AML-193 (cell line): ENCODE data around the gene CHST4.
A peak's percentile ranks its signal among the peaks of the same experiment; 100 is the strongest.
"Not testable (repeated sequence)": the region's sequence is repeated elsewhere in the genome, so short reads cannot be mapped to it uniquely, and the experiment has no call there.

Experiments used
- DNase-seq, 2 experiments: peaks; one replicate each; lab custom pipeline; 2025; lab: John Stamatoyannopoulos, UW

The CHST4 gene

DNA sequence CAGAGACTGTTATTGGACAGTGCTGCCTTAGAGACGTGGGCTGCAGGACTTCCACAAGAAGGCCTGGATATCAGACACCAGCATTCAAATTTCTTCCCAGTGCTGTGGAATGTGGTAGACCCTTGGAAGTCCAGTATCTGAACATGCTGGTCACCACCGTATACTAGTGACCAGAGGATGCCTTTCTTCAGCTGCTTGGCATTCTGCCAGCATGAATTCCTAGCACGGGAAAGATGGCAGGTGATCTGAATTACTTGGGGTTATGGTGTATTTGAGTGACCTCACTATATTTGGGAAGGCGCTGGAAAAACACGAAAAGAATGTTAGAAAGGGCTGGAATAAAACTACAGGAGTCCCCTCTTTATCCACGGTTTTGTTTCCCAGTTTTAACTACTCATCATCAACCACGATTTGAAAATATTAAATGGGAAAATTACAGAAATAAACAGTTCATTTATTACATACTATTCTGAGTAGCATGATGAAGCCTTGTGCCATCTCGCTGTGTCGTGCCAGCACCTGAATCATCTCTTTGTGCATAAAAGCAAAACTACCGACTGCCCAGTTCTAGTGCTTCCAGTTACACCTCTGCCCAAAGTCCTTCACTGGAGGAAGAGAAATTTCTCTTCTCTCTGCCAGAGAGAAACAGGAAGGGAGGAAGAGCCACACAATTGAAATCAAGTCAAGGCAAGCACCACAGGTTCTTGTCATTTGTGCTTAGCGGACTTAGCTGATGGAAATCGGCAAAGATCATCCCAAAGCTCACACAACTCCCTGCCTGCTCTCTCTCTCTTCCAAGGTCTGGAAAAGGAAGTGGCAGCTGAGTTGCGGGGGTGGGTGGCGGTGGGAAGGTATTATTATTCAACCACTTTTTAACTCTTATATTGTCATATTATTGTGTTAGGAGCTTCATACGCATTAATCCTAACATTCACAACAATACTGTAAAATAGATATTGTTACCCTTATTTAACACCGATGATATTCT, 1.4 kb upstream of the CHST4 start:
- no peak for DNase-seq

DNA sequence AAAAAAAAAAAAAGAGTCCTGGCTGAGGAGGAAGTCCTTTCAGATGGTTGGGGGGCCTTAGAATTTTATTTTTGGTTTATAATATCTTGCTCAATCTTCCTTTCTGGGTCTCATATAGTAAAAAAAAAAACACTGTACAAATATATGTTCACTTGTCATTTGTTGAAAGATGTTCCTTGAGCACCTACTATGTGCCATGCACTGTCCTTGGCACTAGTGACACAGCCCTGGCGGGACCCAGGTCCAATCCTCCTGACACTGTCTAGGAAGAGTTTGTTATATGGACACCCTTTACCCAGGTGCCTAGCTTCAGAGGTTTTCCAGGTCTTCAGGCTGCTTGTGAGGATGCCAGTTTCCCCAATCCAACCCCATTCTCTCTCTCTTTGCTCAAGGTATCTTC, 2.0 kb downstream of the CHST4 start:
- no peak for DNase-seq

DNA sequence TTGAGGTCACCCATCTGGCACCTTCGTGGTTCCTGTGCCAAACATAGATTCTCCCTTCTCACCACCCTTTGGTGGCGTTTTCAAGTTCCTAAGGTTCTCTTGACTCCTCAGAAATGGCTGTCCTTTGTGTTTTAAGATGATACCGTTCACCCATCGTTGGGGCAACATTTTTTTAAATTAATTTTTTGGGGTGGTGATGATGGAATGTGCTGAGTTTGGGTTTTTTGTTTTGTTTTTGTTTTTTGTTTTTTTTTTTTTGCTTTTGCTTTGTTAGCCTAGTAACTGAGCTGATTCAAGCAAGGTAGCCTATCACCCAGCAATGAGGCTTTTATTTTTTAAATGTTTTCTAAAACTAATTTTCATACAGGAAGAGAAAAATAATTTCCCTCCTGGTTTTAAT, 2.6 kb downstream of the CHST4 start:
- no peak for DNase-seq

DNA sequence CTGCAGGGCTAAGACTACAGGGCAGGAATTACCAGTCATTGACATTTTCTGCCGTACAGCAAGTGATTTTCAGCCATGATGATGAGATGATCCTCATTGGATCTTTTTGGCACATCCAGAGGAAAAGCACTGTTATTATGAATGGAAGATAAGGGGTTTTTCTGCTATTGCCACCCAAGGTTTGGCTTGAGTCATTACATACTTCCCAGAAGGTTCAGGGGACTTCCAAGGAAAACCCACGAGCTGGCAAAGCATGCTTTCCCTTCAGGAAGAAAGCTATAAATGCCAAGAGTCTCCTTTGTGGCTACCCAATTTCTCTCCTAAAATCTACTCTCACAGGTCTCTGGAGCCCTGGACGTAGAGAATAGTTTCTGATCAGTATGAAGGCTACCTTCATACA, 6.1 kb downstream of the CHST4 start:
- DNase-seq: no peak

DNA sequence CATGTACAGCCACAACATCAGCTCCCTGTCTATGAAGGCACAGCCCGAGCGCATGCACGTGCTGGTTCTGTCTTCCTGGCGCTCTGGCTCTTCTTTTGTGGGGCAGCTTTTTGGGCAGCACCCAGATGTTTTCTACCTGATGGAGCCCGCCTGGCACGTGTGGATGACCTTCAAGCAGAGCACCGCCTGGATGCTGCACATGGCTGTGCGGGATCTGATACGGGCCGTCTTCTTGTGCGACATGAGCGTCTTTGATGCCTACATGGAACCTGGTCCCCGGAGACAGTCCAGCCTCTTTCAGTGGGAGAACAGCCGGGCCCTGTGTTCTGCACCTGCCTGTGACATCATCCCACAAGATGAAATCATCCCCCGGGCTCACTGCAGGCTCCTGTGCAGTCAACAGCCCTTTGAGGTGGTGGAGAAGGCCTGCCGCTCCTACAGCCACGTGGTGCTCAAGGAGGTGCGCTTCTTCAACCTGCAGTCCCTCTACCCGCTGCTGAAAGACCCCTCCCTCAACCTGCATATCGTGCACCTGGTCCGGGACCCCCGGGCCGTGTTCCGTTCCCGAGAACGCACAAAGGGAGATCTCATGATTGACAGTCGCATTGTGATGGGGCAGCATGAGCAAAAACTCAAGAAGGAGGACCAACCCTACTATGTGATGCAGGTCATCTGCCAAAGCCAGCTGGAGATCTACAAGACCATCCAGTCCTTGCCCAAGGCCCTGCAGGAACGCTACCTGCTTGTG, 10.7 kb downstream of the CHST4 start:
- no peak for DNase-seq

DNA sequence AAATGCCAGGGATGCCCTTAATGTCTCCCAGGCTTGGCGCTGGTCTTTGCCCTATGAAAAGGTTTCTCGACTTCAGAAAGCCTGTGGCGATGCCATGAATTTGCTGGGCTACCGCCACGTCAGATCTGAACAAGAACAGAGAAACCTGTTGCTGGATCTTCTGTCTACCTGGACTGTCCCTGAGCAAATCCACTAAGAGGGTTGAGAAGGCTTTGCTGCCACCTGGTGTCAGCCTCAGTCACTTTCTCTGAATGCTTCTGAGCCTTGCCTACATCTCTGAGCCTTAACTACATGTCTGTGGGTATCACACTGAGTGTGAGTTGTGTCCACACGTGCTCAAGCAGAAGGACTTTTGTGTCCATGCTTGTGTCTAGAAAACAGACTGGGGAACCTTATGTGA, 11.4 kb downstream of the CHST4 start:
- peak; percentile 10 to 52 for DNase-seq

DNA sequence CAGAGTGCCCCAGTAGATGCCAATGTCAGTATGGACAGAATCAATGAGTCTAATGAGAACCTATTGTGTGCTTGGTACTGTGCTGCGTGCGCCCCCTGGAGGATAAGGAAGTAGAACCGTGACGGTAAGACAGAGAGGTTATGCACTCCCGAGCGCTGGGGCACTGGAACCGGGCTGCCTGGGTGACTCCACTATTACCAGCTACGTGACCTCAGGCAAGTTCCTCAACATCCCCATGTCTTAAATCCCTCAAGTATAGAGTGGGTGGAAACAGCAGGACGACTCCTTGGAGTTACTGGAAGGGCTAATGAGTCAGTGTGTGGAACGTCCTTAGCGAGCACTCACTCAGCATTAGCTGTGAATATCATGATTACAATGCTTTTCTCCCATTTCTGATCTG, 16.2 kb downstream of the CHST4 start:
- DNase-seq: peak; percentile 20 to 57

DNA sequence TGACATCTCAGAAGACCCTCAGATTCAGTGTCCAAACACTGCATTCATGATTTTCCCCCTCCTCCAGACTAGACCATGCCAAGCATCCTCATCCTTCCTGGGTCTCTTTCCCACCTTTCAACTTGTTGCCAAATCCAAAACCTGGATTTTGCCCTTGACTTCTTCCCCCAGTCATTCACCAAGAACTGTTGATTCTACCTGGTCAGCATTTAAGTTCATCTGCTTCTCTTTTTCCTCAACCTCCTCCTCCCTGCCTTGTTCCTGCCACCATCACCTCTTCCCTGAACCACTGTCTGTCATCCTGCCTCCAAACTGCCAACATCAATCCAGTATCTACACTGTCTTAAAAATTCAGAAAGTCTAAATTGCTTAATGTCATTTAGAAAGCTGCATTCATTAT, 20.9 kb downstream of the CHST4 start:
- no peak for DNase-seq

DNA sequence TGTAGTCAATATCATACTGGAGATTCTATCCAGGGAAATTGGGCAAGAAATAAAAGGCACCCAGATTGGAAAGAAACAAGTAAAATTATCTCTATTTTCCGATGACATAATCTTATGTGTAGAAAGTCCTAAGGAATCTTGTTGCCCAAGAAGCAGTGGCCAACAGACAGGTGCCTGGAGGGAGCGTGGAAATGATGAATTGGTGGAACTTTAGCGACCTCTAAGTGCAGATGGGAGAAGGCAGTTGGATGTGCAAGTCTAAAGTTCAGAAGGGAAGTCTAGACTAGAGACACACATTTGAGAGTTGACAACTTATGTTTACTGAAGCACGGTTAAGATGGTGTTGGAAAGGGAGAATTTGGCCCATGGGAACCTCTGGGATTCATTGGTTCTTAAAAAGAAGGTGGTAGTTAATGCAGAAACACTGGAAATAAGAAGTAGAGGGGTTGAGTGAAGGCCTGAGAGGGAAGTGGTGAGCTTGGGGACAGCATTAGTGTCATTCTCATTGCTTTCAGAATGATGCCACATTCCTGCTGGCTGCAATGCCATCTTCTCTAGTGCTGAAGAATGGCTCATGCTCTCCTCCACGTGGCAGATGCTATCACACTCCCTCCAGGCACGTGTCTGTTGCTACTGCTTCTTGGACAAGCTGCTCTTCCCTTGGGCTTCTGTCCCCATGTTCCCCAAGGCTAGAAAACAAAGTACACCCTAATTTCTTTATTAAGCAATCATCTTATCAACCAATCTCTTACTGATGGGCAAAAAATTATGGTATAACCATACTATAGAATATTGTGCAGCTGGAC, 26.7 kb downstream of the CHST4 start:
- DNase-seq: peak; percentile 6 to 17

DNA sequence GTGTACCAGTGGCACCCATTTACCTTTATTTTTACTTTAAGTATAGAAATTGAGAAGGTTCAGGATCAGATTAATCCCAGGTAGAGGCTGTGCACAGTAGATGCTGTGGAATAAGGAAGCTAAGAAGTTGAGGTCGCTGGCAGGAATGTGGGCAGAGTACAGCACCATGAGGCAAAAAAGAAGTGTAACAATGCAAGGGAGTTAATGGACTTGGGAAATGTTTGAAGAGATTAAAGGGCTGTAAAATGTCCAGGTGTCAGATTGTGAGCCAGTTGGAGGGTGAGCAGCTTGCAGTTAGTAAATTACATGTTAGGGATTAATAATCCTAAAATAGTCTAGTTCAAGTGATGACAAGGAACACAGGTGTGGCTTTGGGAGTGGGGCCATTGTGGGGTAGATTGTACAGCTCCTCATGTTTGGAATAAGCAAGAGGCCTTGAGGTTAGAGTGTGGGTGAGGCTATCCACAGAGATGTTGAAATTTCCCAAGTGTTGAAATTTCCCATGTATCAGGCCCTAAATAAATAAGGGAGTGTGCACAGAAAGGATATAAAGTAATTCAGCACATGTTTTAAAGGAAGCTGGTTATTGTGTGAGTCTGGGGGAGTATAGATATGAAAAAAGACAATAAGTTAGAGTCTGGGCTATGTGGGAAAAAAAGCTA, 29.1 kb downstream of the CHST4 start:
- DNase-seq: no peak

DNA sequence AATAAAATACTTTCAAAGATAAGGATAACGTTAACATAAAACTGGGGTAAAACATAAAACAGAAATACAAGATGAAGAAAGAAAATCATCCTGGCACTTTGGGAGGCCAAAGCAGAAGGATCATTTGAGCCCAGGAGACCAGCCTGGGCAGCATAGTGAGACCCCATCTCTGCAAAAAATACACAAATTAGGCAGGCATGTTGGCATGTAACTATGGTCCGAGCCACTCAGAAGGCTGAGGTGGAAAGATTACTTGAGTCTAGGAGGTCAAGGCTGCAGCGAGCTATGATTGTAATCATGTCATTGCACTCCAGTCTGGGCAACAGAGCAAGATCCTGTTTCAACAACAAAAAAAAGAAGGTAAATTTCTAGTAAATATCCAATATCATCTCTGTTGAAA, 31.1 kb downstream of the CHST4 start:
- no peak for DNase-seq

DNA sequence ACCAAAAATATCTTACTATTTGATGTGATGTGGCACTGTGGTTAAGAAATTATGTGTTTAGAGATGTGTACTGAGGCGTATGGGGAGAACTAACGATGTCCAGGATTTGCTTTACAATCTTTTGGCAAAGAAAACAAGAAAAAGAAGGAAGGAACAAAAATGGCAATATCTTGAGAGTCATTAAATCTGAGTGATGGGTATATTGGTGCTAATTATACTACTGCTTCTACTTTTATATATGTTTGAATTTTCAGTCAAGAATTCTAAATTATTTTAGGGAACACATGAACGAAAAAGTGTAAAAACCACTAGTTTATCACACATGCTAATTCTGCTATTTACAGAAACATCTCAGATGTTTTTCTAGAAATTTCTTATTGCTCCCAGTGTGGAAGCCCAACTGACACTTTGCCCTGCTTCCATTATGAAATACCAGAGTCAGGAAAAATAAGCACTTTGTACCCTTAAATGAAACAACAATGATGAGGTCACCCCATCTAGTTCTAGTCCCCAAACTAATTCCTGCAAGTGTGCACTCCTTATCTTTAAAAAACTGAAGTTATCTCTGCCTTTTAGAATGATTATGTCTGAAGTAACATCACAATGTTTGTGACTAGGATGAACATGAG, 31.8 kb downstream of the CHST4 start:
- DNase-seq: no peak

DNA sequence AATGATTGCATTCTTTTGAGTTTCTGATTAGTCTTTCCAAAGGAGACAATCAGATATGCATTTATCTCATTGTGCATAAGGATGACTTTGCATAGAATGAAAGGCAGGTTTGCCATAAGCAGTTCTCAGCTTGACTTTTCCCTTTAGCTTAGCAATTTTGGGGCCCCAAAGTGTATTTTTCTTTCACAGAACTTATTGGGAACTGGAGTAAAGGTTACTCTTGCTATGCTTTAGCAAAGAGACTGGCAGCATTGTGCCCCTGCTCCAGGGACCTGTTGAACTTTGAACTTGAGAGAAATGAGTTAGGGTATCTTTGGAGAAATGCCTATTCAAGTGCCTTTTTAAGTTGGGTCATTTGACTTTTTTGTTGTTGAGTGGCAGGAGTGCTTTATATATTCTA, 33.6 kb downstream of the CHST4 start:
- no peak for DNase-seq

DNA sequence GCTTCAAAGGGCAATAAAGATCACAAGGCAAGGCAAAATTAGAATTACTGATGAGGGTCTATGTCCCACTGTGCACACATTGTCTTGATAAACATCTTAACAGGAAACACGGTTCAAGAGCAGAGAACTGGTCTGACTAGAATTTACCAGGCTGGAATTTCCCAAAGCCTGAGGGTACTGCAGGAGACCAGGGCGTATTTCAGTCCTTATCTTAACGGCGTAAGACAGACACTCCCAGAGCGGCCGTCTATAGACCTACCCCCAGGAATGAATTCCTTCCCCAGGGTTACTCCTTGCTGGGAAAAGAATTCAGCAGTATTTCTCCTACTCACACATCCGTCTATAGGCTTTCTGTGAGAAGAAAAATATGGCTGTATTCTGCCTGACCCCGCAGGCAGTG, 35.7 kb downstream of the CHST4 start:
- DNase-seq: not testable (repeated sequence)

DNA sequence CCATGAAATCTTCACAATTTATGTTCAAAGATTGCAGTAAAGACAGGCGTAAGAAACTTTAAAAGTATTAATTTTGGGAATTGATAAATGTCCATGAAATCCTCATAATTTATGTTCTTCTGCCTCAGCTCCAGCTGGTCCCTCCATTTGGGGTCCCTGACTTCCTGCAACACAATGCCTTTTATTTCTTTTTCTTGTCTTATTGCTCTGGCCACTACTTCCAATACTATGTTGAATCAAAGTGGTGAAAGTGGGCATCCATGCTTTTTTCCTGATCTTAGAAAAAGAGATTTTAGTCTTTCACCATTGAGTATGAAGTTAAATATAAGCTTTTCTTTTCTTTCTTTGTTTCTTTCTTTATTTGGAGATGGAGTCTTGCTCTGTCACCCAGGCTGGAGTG, 36.3 kb downstream of the CHST4 start:
- DNase-seq: no peak

DNA sequence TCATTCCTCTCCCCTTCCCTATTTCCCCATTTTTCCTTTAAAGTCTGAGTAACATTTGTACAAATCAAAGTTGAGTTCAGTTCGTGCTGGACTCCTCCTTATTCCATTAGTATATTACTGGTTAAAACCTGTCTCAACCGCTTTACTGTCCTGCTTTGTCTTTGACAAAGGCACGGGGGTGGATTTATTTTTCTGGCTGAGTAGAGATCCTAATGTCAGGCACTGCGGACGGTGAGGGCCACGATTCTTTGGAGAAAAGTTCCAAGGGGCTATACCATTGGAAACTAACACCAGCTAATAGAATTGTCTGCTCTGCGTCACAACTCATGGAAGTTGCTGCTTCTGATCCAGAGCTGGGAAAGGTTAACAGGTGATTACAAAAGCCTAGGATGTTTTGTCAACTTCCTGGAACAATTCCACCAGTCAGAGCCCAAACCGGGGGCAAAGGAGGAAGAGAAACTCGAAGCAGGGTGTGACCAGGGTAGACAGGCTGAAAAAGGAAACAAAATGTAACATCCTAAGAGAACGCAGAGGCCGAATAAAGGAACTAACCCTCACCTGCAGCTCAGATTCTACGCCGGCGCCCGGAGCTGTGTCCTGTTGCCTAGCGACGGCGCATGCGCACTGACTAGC, 38.2 kb downstream of the CHST4 start:
- DNase-seq: no peak

DNA sequence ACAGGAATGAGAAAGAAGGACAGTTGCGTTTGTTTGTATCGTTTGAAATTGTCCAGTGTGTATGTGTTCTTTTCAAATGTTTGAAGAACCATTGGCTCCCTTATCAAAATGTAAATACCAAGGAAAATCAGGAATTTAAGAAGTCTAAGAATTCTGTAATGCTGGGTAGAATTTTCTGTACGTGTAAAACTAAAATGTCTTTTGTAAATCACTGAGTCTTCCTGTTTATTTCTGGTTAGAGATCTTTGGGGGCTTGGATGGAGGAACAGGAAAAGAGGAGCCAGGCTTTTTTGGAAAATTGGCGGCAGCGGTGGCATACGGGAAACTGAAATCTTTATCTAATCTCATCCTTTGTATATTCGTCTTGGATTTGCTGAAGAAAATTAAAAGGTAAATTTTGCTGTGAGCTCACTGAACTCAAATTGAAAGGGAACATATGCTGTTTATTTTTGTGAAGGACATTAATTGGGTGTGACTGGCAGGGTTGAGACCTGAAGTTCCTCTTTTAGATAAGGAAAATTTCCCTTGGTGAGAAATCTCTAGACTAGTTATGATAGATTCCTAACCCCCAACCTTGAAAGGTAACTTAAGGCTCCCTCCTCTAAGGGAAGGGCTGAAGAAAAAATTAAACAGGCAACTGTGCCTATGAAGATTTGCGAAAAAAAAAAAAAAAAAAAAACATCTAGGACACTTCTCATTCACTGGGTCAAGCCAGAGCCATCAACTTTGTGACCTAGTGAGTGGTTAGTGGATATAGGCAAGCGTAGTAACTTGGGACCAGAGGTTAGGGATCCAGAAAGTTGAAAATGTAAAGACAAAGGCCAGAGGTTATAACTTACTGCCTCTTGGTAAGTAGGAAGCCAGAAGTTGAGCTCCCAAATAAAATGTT, 39.8 kb downstream of the CHST4 start:
- DNase-seq: no peak

DNA sequence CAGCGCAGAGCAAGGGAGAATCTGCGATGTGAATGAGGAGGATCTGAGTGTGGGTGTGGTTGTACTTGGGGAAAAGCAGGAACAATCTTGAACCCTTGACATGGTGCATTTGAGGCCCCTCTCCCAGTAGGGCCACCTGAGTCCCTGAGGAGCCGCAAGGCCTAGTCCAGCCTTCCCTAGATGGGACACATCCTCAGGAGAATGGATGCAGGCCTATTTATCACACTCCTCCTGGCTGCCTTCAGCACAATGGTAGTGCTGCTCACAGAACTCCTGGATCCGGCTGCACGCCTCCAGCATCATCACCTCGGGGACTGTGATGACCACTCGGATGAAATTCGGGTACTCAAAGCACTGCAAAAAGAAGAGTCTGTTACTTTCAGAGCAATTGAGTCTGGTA, 41.7 kb downstream of the CHST4 start:
- no peak for DNase-seq

DNA sequence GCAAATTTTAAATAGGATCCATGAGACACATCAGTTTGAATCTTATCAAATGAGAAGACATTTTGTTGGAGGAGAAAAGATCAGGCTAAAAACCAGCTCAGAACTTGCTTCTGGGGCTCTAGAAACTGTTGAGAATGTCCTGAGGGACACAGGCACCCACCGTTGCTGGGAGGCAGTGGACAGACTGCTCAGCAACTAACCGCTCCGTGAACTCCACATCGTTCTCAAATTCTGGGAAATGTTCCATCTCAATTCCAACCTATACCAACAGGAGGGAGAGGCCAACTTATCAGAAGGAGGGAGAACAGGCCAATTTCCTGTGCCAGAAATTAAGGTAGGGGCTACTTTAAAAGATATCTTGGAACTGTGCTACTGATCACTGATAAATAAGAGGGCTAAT, 42.3 kb downstream of the CHST4 start:
- no peak for DNase-seq

DNA sequence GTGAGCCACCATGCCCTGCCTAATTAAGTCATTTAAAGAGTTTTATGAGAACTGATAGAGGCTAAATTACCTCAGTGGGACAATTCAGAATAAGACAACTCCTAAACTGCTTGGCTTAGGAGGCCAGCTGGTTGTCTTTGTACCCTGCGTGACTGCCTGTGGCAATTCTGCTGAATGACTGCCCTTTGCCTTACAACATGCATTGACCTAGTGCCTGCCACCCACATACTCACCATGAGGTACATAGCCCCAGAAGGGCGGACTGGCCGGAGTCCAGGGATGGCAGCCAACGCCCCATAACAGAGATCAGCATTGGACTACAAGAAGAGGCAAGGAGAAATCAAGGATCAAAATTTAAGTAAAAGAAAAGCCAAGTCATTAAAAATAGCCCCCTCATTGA, 43.4 kb downstream of the CHST4 start:
- no peak for DNase-seq
